Hepatocyte (in vitro differentiated cells): ENCODE results near the gene SSC4D. TPM values are rescaled to one million over a fixed set of nuclear protein-coding genes. Genes with fewer than 3 reads are reported as not detected.
"Not testable (repeated sequence)": the region's sequence is repeated elsewhere in the genome, so short reads cannot be mapped to it uniquely, and the experiment has no call there.

ENCODE experiments used
- DNase-seq: peaks from one replicate; pipeline ENCODE4 v3.0.0-alpha.2; 2016; ENCODE audit warnings: low spot score
- H2AFZ ChIP-seq: fragments of 200-600 bp; sonication (generic); 2 replicates; pipeline ENCODE4 v1.6.0; 2016; ENCODE audit warnings: antibody characterized with exemption, mild to moderate bottlenecking
- H3K27ac ChIP-seq: fragments of 200-600 bp; sonication (generic); 2 replicates; pipeline ENCODE4 v1.5.1; 2016; ENCODE audit warnings: mild to moderate bottlenecking
- H3K27me3 ChIP-seq: fragments of 200-600 bp; sonication (generic); 2 replicates; pipeline ENCODE4 v1.6.1; 2016
- H3K36me3 ChIP-seq: fragments of 200-600 bp; sonication (generic); replicated peaks from 2 replicates; pipeline ENCODE4 v1.5.1; 2016; ENCODE audit warnings: low read depth; ENCODE audit not compliant: insufficient read depth
- H3K4me1 ChIP-seq: fragments of 200-600 bp; sonication (generic); 2 replicates; pipeline ENCODE4 v1.5.1; 2016; ENCODE audit warnings: mild to moderate bottlenecking, moderate library complexity; ENCODE audit not compliant: insufficient read depth
- H3K4me2 ChIP-seq: fragments of 200-600 bp; sonication (generic); 2 replicates; pipeline ENCODE4 v1.6.0; 2016
- H3K4me3 ChIP-seq: fragments of 200-600 bp; sonication (generic); 2 replicates; pipeline ENCODE4 v1.5.1; 2016; ENCODE audit warnings: mild to moderate bottlenecking
- H3K79me2 ChIP-seq: fragments of 200-600 bp; sonication (generic); 2 replicates; pipeline ENCODE4 v1.6.0; 2017; ENCODE audit warnings: mild to moderate bottlenecking
- H3K9me2 ChIP-seq: fragments of 200-600 bp; sonication (generic); replicated peaks from 2 replicates; pipeline ENCODE4 v1.6.0; 2017; ENCODE audit warnings: mild to moderate bottlenecking; ENCODE audit not compliant: insufficient read depth
- H3K9me3 ChIP-seq: fragments of 200-600 bp; sonication (generic); 2 replicates; pipeline ENCODE4 v1.5.1; 2016; ENCODE audit warnings: low read depth, mild to moderate bottlenecking
- H4K20me1 ChIP-seq: fragments of 200-600 bp; sonication (generic); 2 replicates; pipeline ENCODE4 v1.6.0; 2016; ENCODE audit warnings: mild to moderate bottlenecking; ENCODE audit not compliant: insufficient read depth, poor library complexity, severe bottlenecking
- CTCF ChIP-seq: fragments of 200-600 bp; sonication (generic); IDR thresholded peaks from 2 replicates; pipeline ENCODE4 v1.5.1; 2016; ENCODE audit warnings: antibody characterized with exemption, mild to moderate bottlenecking; ENCODE audit not compliant: poor library complexity
- EZH2 ChIP-seq: fragments of 200-600 bp; sonication (generic); IDR thresholded peaks from 2 replicates; pipeline ENCODE4 v1.6.1; 2016; ENCODE audit warnings: antibody characterized with exemption, mild to moderate bottlenecking, borderline replicate concordance
- EZH2phosphoT487 ChIP-seq: fragments of 200-600 bp; sonication (generic); IDR thresholded peaks from one replicate; pipeline ENCODE4 v1.6.1; 2018; ENCODE audit warnings: antibody characterized with exemption, mild to moderate bottlenecking, low read depth, moderate library complexity; ENCODE audit not compliant: unreplicated experiment, severe bottlenecking
- WGBS: methylation state at CpG from one replicate; pipeline ENCODE4 v1.1.6; 2016; ENCODE audit warnings: low lambda C conversion rate; ENCODE audit errors: missing lambda C conversion rate; 5-methylcytosine and 5-hydroxymethylcytosine counted together
- polyA plus RNA-seq: library from polyadenylated mRNA; unstranded; fragments of >200 nt; fragmentation: Nextera tagmentation; extraction: Ambion mirVana; gene quantifications from 2 replicates; pipeline ENCODE4 v1.2.1, GENCODE V29; 2016
- total RNA-seq: library from RNA; depleted of rRNA; stranded (reverse); fragments of >200 nt; gene quantifications from 2 replicates; pipeline ENCODE4 v1.2.3, GENCODE V29; 2014

The SSC4D gene
- total and polyA plus RNA-seq, 2 experiments from 2014 or later: 9.7 to 14.5 TPM

DNA sequence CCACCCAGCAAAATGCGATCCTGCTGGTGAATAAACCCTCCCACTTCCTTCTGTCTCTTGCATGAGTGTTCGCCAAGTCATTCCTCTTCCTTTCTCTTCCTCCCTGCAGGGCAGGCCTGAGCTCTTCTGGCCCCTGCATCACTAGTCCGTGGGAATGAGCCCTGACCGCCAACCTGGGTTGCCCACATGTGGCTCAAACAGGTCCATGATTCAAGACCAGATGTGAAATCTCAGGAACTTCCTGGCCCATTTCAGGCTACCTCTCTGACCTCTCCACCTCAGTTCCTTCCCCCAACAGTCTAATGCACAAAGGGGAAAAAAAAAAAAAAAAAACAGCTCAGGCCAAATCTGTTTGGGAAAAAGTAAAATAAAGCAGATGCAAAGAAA is 45.3 kb downstream of the SSC4D start:
- peak overlapping the region; percentile 81 for H2AFZ ChIP-seq
- H4K20me1 ChIP-seq: no peaks in the 10 kb centered on the region
- TF ChIP-seq CTCF (no peak), EZH2phosphoT487 (no peak), EZH2 (no peak)
- H3K4me2 ChIP-seq: peak overlapping the region; percentile 71
- no peaks in the 10 kb centered on the region for H3K36me3 ChIP-seq
- WGBS: 80% methylated on average over 4 of the region's 4 CpGs
- no peak for DNase-seq
- H3K27me3 ChIP-seq: no peaks in the 10 kb centered on the region
- peak overlapping the region; percentile 87 for H3K27ac ChIP-seq
- no peak overlapping the region for H3K4me3 ChIP-seq
- H3K9me3 ChIP-seq: no peaks in the 10 kb centered on the region
- H3K79me2 ChIP-seq: no peaks in the 10 kb centered on the region
- peaks cover 15% of the 10 kb centered on the region for H3K4me1 ChIP-seq
- no peaks in the 10 kb centered on the region for H3K9me2 ChIP-seq

DNA sequence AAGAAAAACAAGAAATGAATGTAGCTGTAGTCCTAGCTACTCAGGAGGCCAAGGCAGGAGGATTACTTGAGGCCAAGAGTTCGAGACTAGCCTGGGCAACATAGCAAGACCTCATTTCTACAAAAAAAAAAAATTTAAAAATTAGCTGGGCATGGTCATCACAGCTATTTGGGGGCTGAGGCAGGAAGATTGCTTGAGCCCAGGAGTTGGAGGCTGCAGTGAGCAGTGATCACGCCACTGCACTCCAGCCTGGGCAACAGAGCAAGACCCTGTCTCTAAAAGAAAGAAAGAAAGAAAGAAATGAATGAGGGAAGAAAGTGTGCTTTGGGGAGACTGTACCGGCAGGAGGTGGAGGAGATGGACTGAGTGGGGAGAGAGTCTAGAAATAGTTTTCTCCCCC is 45.7 kb downstream of the SSC4D start:
- H3K27ac ChIP-seq, H4K20me1 ChIP-seq, H3K27me3 ChIP-seq, H3K36me3 ChIP-seq, H3K9me3 ChIP-seq, H2AFZ ChIP-seq, H3K9me2 ChIP-seq, DNase-seq, H3K79me2 ChIP-seq, H3K4me2 ChIP-seq, H3K4me3 ChIP-seq: not testable (repeated sequence)
- peaks cover 15% of the 10 kb centered on the region for H3K4me1 ChIP-seq
- 98% methylated on average over 3 of the region's 3 CpGs for WGBS

- H3K79me2 ChIP-seq: peaks cover 36% of the 10 kb centered on the region
- peak overlapping the region; percentile 79 for H2AFZ ChIP-seq
- no peaks in the 10 kb centered on the region for H3K9me3 ChIP-seq
- peak overlapping the region; percentile 99 for H3K27ac ChIP-seq
- DNase-seq: no peak
- no peaks in the 10 kb centered on the region for H3K9me2 ChIP-seq
- TF ChIP-seq EZH2 (no peak), EZH2phosphoT487 (no peak), CTCF (no peak)
- peak overlapping the region; percentile 85 for H3K4me2 ChIP-seq
- no peaks in the 10 kb centered on the region for H3K36me3 ChIP-seq
- no peak overlapping the region for H3K4me3 ChIP-seq
- 78% methylated on average over 17 of the region's 17 CpGs for WGBS
- peaks cover 30% of the 10 kb centered on the region for H4K20me1 ChIP-seq
- no peaks in the 10 kb centered on the region for H3K27me3 ChIP-seq
- peaks cover 28% of the 10 kb centered on the region for H3K4me1 ChIP-seq
Measured at GRCh38 chr7:76359978-76360638, 49.4 kb downstream of the SSC4D start.

- Histone ChIP-seq H3K9me2 (no peaks in the 10 kb centered on the region), H3K9me3 (no peaks in the 10 kb centered on the region), H3K36me3 (no peaks in the 10 kb centered on the region), H3K4me1 (peaks cover 21% of the 10 kb centered on the region), H3K27ac (peak overlapping the region; percentile 99), H3K27me3 (no peaks in the 10 kb centered on the region), H3K4me2 (peak overlapping the region; percentile 85), H2AFZ (peak overlapping the region; percentile 79), H3K4me3 (peak overlapping the region; percentile 22), H3K79me2 (peaks cover 43% of the 10 kb centered on the region), H4K20me1 (peaks cover 38% of the 10 kb centered on the region)
- 6% methylated on average over 23 of the region's 41 CpGs for WGBS
- DNase-seq: peak; percentile 99
- TF ChIP-seq CTCF (peak; percentile 72), EZH2 (no peak), EZH2phosphoT487 (no peak)
Measured at GRCh38 chr7:76359111-76359977, 50.2 kb downstream of the SSC4D start.
